ENCODE results near the gene FEZF1. TPM values are rescaled to one million over a fixed set of nuclear protein-coding genes. Genes with fewer than 3 reads are reported as not detected.

Gene FEZF1
- total and polyA plus RNA-seq, 2 of the 4 experiments (the other 2 are of a cell fraction): not detected

- Histone ChIP-seq H4K91ac (ENCODE audit: insufficient read depth, low read depth, low read length) (no peak overlapping the region), H2AK5ac (ENCODE audit: low read depth, low read length) (no peak overlapping the region), H4K20me1 (ENCODE audit: insufficient read depth, low read length) (no peaks in the 10 kb centered on the region), H2BK120ac (ENCODE audit: low read depth, low read length) (no peak overlapping the region), H3K4me3 (ENCODE audit: insufficient read depth, low read depth, low read length) (no peak overlapping the region), H3K9me3 (ENCODE audit: control insufficient read depth, insufficient read depth, low read length) (no peaks in the 10 kb centered on the region), H2BK20ac (ENCODE audit: low read depth, low read length) (no peak overlapping the region), H3K23ac (ENCODE audit: low read depth, low read length) (no peak overlapping the region), H2BK5ac (ENCODE audit: low read depth, low read length, poor library complexity, severe bottlenecking) (no peak overlapping the region), H4K5ac (ENCODE audit: low read depth, low read length) (no peak overlapping the region), H3K9me1 (ENCODE audit: insufficient read depth, low read length) (no peaks in the 10 kb centered on the region), H3K9ac (ENCODE audit: low read depth, low read length) (no peak overlapping the region), H3K27me3 (ENCODE audit: control insufficient read depth, insufficient read depth, low read length) (no peaks in the 10 kb centered on the region), H2AFZ (replicated peaks; ENCODE audit: low read length, poor library complexity) (no peak overlapping the region), H3K4me2 (ENCODE audit: low read depth, low read length) (no peak overlapping the region), H3K4me1 (ENCODE audit: control insufficient read depth, insufficient read depth, low read length) (no peaks in the 10 kb centered on the region), H3K79me1 (ENCODE audit: low read depth in 1 of 2, low read length in 2 of 2) (no peaks in the 10 kb centered on the region), H4K8ac (ENCODE audit: low read depth in 2 of 2, low read length in 2 of 2) (no peak overlapping the region), H3K14ac (replicated peaks; ENCODE audit: low read depth, low read length) (no peak overlapping the region), H3K56ac (ENCODE audit: extremely low read depth, insufficient read depth, low read length) (no peak overlapping the region), H2BK15ac (ENCODE audit: low read depth, low read length) (no peak overlapping the region), H3K4ac (ENCODE audit: low read depth, low read length) (no peak overlapping the region), H3K36me3 (ENCODE audit: control insufficient read depth, insufficient read depth, low read length) (no peaks in the 10 kb centered on the region), H3K27ac (ENCODE audit: insufficient read depth, low read length) (no peak overlapping the region), H3K18ac (ENCODE audit: low read depth, low read length) (no peak overlapping the region), H2AK9ac (replicated peaks; ENCODE audit: low read depth, low read length, poor library complexity) (no peak overlapping the region)
- TF ChIP-seq CTCF (conservative IDR thresholded peaks at IDR 0.05; ENCODE audit: low read depth, low read length): no peak
- POLR2A ChIA-PET (ENCODE audit: unreplicated experiment): no interaction called here
- BruUV-seq (replicated peaks): no TSS peak
- CTCF ChIA-PET: no interaction called here
- intact Hi-C loops (cut with micrococcal nuclease): no loop called here
- WGBS, 2 experiments (ENCODE audit: extremely low coverage in 2 of 2, insufficient read length in 1 of 2): no CpG with 5 or more reads among the region's 1 CpG
- dilution Hi-C loops (cut with HindIII; ENCODE audit: low sequenced_read_pairs, unreplicated experiment): no loop called here
- ATAC-seq (ENCODE audit: low read depth) (no peak), DNase-seq (no peak)
- in situ Hi-C loops (cut with MboI; ENCODE audit: low sequenced_read_pairs): no loop called here
These were observed 47.5 kb downstream of the FEZF1 start for GRCh38 chr7:122257056-122257455.

Measured in IMR-90 (cell line).